H1 (cell line): ENCODE measurements around the gene KRT6C. TPM values are rescaled to one million over a fixed set of nuclear protein-coding genes. Genes with fewer than 3 reads are reported as not detected.

Experiments
- CTCF ChIA-PET: fragments of 300-600 bp; sonication (Branson Sonifier 250); formaldehyde crosslinking; loops from one replicate; lab custom pipeline; 2021; ENCODE audit not compliant: partially characterized antibody; lab: Charles Lee
- POLR2A ChIA-PET: fragments of 300-600 bp; sonication (Branson Sonifier 250); formaldehyde crosslinking; loops from one replicate; lab custom pipeline; 2021; ENCODE audit warnings: inconsistent platforms; ENCODE audit not compliant: partially characterized antibody; lab: Charles Lee
- DNase-seq, 2 experiments: peaks; one replicate each; pipeline versions ENCODE4 v3.0.0 to v3.0.0-alpha.2; 2010 to 2022; ENCODE audit warnings: low spot score in 2 of 2, low read depth in 1 of 2, mixed read lengths in 1 of 2
- FAIRE-seq: peaks from 2 replicates; lab custom pipeline; 2011; peaks lifted over from hg19 to GRCh38; lab: Jason Lieb, UNC
- H2AFZ ChIP-seq: 2 replicates; pipeline ENCODE4 v1.8.1; 2012; ENCODE audit warnings: low read length, inconsistent platforms
- H2AK5ac ChIP-seq: 2 replicates; pipeline ENCODE4 v1.6.1; 2013; ENCODE audit warnings: low read depth, low read length
- H2BK120ac ChIP-seq: replicated peaks from 2 replicates; pipeline ENCODE3; 2013; ENCODE audit warnings: low read depth, low read length, inconsistent platforms
- H2BK12ac ChIP-seq: 2 replicates; pipeline ENCODE4 v1.6.1; 2013; ENCODE audit warnings: low read depth, low read length
- H2BK15ac ChIP-seq: 2 replicates; pipeline ENCODE4 v1.6.1; 2013; ENCODE audit warnings: low read length
- H2BK20ac ChIP-seq: 2 replicates; pipeline ENCODE4 v1.6.1; 2013; ENCODE audit warnings: low read length
- H2BK5ac ChIP-seq: 2 replicates; pipeline ENCODE4 v1.6.1; 2013; ENCODE audit warnings: low read depth, low read length
- H3K14ac ChIP-seq: 2 replicates; pipeline ENCODE4 v1.6.1; 2013; ENCODE audit warnings: inconsistent platforms; ENCODE audit not compliant: insufficient read length
- H3K18ac ChIP-seq: 2 replicates; pipeline ENCODE4 v1.6.1; 2013; ENCODE audit warnings: low read length; ENCODE audit errors: extremely low read depth
- H3K23ac ChIP-seq: 2 replicates; pipeline ENCODE4 v1.6.1; 2013; ENCODE audit warnings: inconsistent platforms; ENCODE audit not compliant: insufficient read length
- H3K23me2 ChIP-seq: 2 replicates; pipeline ENCODE4 v1.6.1; 2013; ENCODE audit warnings: low read depth, low read length
- H3K27ac ChIP-seq: 2 replicates; pipeline ENCODE4 v1.6.1; 2011; ENCODE audit warnings: low read depth, low read length, inconsistent platforms
- H3K27me3 ChIP-seq, 4 experiments: replicated peaks in 1 of 4; 1 replicate in 1 of 4; 2 replicates in 3 of 4; pipeline versions ENCODE4 v1.6.1 to v1.8.1; 2011 to 2013; ENCODE audit warnings: low read length in 3 of 4, mild to moderate bottlenecking in 3 of 4, inconsistent platforms in 2 of 4, mixed read lengths in 2 of 4, moderate library complexity in 1 of 4; ENCODE audit not compliant: control insufficient read depth in 3 of 4, insufficient read depth in 3 of 4; ENCODE audit errors: extremely low read depth in 1 of 4
- H3K36me3 ChIP-seq, 4 experiments: 2 replicates each; pipeline versions ENCODE4 v1.6.1 to v1.8.1; 2011 to 2013; ENCODE audit warnings: mild to moderate bottlenecking in 4 of 4, low read length in 3 of 4, moderate library complexity in 2 of 4, control low read depth in 1 of 4, inconsistent platforms in 1 of 4; ENCODE audit not compliant: insufficient read depth in 4 of 4, control insufficient read depth in 2 of 4
- H3K4ac ChIP-seq: replicated peaks from 2 replicates; pipeline ENCODE3; 2013; ENCODE audit warnings: low read length, low read depth, mixed read lengths, inconsistent platforms; ENCODE audit not compliant: insufficient read length
- H3K4me1 ChIP-seq, 4 experiments: replicated peaks in 1 of 4; 1 replicate in 1 of 4; 2 replicates in 3 of 4; pipeline versions ENCODE4 v1.6.1 to v1.8.1; 2011 to 2013; ENCODE audit warnings: low read length in 3 of 4, inconsistent platforms in 2 of 4, mixed read lengths in 1 of 4; ENCODE audit not compliant: insufficient read depth in 4 of 4, control insufficient read depth in 3 of 4
- H3K4me2 ChIP-seq, 2 experiments: 2 replicates each; pipeline versions ENCODE4 v1.6.1 to v1.8.1; 2011 to 2013; ENCODE audit warnings: low read depth in 2 of 2, low read length in 2 of 2, control low read depth in 1 of 2, inconsistent platforms in 1 of 2, mild to moderate bottlenecking in 1 of 2; ENCODE audit not compliant: insufficient read depth in 1 of 2
- H3K4me3 ChIP-seq, 4 experiments: fragments of 200-600, 300-600 bp in 1 of 4; sonication (generic), shearing (Covaris generic), sonication (Bioruptor Twin) in 1 of 4; 2 replicates each; pipeline versions ENCODE4 v1.5.1 to v1.8.1; 2011 to 2016; ENCODE audit warnings: low read length in 4 of 4, low read depth in 3 of 4, control low read depth in 2 of 4, inconsistent platforms in 2 of 4, mild to moderate bottlenecking in 2 of 4, mixed read lengths in 1 of 4, moderate library complexity in 1 of 4; ENCODE audit not compliant: insufficient read depth in 2 of 4; ENCODE audit errors: extremely low read depth in 1 of 4
- H3K56ac ChIP-seq: replicated peaks from 2 replicates; pipeline ENCODE3; 2013; ENCODE audit warnings: low read depth, mild to moderate bottlenecking, mixed read lengths, low read length, inconsistent platforms; ENCODE audit not compliant: insufficient read length
- H3K79me1 ChIP-seq: 2 replicates; pipeline ENCODE4 v1.6.1; 2013; ENCODE audit warnings: low read depth, low read length, control low read depth
- H3K79me2 ChIP-seq, 2 experiments: 2 replicates each; pipeline versions ENCODE4 v1.6.1 to v1.8.1; 2012 to 2013; ENCODE audit warnings: low read length in 2 of 2, mild to moderate bottlenecking in 2 of 2, inconsistent platforms in 1 of 2; ENCODE audit not compliant: insufficient read depth in 2 of 2, control insufficient read depth in 1 of 2
- H3K9ac ChIP-seq, 4 experiments: replicated peaks in 1 of 4; 1 replicate in 1 of 4; 2 replicates in 3 of 4; pipeline versions ENCODE4 v1.6.1 to v1.8.1; 2011 to 2013; ENCODE audit warnings: low read depth in 3 of 4, low read length in 3 of 4, control low read depth in 2 of 4, mild to moderate bottlenecking in 2 of 4, moderate library complexity in 2 of 4, inconsistent platforms in 1 of 4; ENCODE audit errors: extremely low read depth in 1 of 4
- H3K9me3 ChIP-seq, 2 experiments: 2 replicates each; pipeline versions ENCODE4 v1.6.1 to v1.8.1; 2012 to 2013; ENCODE audit warnings: mild to moderate bottlenecking in 2 of 2, moderate library complexity in 2 of 2, control low read depth in 1 of 2, inconsistent platforms in 1 of 2, low read depth in 1 of 2, low read length in 1 of 2, mixed read lengths in 1 of 2; ENCODE audit not compliant: insufficient read depth in 2 of 2
- H4K20me1 ChIP-seq, 2 experiments: replicated peaks in 1 of 2; 2 replicates each; pipeline versions ENCODE3 to v1.8.1; 2011 to 2013; ENCODE audit warnings: inconsistent platforms in 2 of 2, low read length in 2 of 2, mild to moderate bottlenecking in 1 of 2; ENCODE audit not compliant: insufficient read depth in 2 of 2, control insufficient read depth in 1 of 2
- H4K5ac ChIP-seq: 2 replicates; pipeline ENCODE4 v1.6.1; 2013; ENCODE audit warnings: low read length, low read depth, mixed read lengths, inconsistent platforms; ENCODE audit not compliant: insufficient read length
- H4K8ac ChIP-seq: 2 replicates; pipeline ENCODE4 v1.8.0; 2013; ENCODE audit warnings: mild to moderate bottlenecking, moderate library complexity, low read length, inconsistent platforms; ENCODE audit not compliant: insufficient read depth; ENCODE audit errors: extremely low read depth
- H4K91ac ChIP-seq: replicated peaks from 2 replicates; pipeline ENCODE3; 2013; ENCODE audit warnings: low read length, mixed read lengths, inconsistent platforms; ENCODE audit not compliant: insufficient read length
- BCL11A ChIP-seq, 2 experiments: IDR thresholded peaks; one replicate each; pipeline ENCODE4 v1.6.1; 2011; ENCODE audit warnings: low read depth in 2 of 2, low read length in 2 of 2, mild to moderate bottlenecking in 2 of 2
- CHD1 ChIP-seq: IDR thresholded peaks from 2 replicates; pipeline ENCODE4 v1.6.1; 2012; ENCODE audit warnings: low read depth, low read length, improper control_type of control experiment
- CHD2 ChIP-seq: IDR thresholded peaks from 2 replicates; pipeline ENCODE4 v1.6.1; 2012; ENCODE audit warnings: low read length, improper control_type of control experiment
- EGR1 ChIP-seq: IDR thresholded peaks from 2 replicates; pipeline ENCODE4 v1.6.1; 2011; ENCODE audit warnings: low read depth, low read length, borderline replicate concordance
- GABPA ChIP-seq: IDR thresholded peaks from 2 replicates; pipeline ENCODE4 v1.6.1; 2011; ENCODE audit warnings: mild to moderate bottlenecking, low read length, moderate library complexity, borderline replicate concordance; ENCODE audit not compliant: insufficient read depth
- SIX5 ChIP-seq: IDR thresholded peaks from 2 replicates; pipeline ENCODE4 v1.6.1; 2011; ENCODE audit warnings: mild to moderate bottlenecking, low read depth, low read length
- TAF7 ChIP-seq: optimal IDR thresholded peaks from 2 replicates; pipeline ENCODE3; 2011; ENCODE audit warnings: low read depth, mild to moderate bottlenecking, inconsistent platforms, low read length, moderate library complexity, borderline replicate concordance
- WGBS, 2 experiments: shearing (Covaris generic) in 1 of 2; methylation state at CpG; one replicate each; pipeline versions ENCODE4 v1.1.6 to v1.1.7; 2013 to 2015; ENCODE audit warnings: low lambda C conversion rate in 2 of 2, mixed read lengths in 2 of 2, inconsistent platforms in 1 of 2, low coverage in 1 of 2, missing lambda C conversion rate in 1 of 2; ENCODE audit not compliant: insufficient replicate concordance in 2 of 2, insufficient coverage in 1 of 2, insufficient read length in 1 of 2; ENCODE audit errors: extremely low coverage in 1 of 2, missing lambda C conversion rate in 1 of 2; 5-methylcytosine and 5-hydroxymethylcytosine counted together
- polyA plus RNA-seq, 7 experiments: library from polyadenylated mRNA; depleted of rRNA in 3 of 7; stranded (reverse) in 5 of 7; unstranded in 2 of 7; fragments of >200 nt in 5 of 7; fragments of 200-250 nt in 2 of 7; gene quantifications; 1 replicate in 5 of 7; 2 replicates in 1 of 7; 4 replicates in 1 of 7; pipeline versions ENCODE4 v1.2.1 to v1.2.3, GENCODE V29; 2011 to 2013; ENCODE audit warnings: missing spikeins in 2 of 7, mixed read lengths in 2 of 7
- total RNA-seq: library from RNA; stranded (reverse); fragmentation: NEBNext Ultra II Directional; extraction: Animal tissue kit (Norgen Biotek cat#: 25700); gene quantifications from 2 replicates; pipeline ENCODE4 v1.2.1, GENCODE V29; 2021
- TF ChIP-seq, protein P1 (sequence below): IDR thresholded peaks from 2 replicates; pipeline ENCODE4 v1.6.1; 2011; ENCODE audit warnings: low read depth, mild to moderate bottlenecking, low read length; ENCODE audit not compliant: insufficient read depth
- TF ChIP-seq, protein P2 (sequence below): IDR thresholded peaks from 2 replicates; pipeline ENCODE4 v1.6.1; 2012; ENCODE audit warnings: low read length, inconsistent platforms

KRT6C gene
- total and polyA plus RNA-seq, 2 of the 8 experiments (the other 6 are each of a cell fraction or from before 2014, with no cell fraction given) = not detected

DNA sequence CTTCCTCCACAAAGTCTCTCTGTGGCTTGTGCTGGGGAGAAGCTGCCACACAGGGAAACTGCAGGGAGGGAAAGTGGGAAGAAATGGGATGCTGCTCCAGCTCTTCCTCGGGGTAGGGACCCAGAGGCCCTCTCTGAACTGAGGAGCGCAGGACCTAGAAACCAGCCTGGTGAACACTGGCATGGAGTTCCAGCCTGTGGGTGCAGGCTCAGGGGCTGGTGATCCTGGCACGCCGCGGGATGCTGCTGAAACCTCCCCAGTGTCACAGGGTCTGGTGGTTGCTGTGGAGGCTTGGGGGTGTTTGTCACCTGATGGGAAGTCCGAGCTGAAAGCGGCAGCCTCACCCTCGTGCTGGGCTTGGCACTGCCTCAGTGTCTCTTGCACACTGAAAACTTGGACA, 34.2 kb downstream of the KRT6C start:
- Histone ChIP-seq H3K9me3 (no peaks in the 10 kb centered on the region), H3K4ac (no peak overlapping the region), H3K9ac (no peak overlapping the region), H3K27me3 (no peaks in the 10 kb centered on the region; a peak in 2 of 7 replicates), H3K56ac (no peak overlapping the region), H3K27ac (no peak overlapping the region), H3K4me2 (no peak overlapping the region), H3K23ac (no peak overlapping the region), H3K23me2 (no peaks in the 10 kb centered on the region), H3K79me2 (no peaks in the 10 kb centered on the region), H4K91ac (no peak overlapping the region), H2BK12ac (no peak overlapping the region), H4K20me1 (no peaks in the 10 kb centered on the region), H3K4me3 (no peak overlapping the region), H2BK120ac (no peak overlapping the region), H3K79me1 (no peaks in the 10 kb centered on the region), H3K36me3 (no peaks in the 10 kb centered on the region), H2BK5ac (no peak overlapping the region), H2BK15ac (no peak overlapping the region), H3K18ac (no peak overlapping the region), H2AFZ (no peak overlapping the region), H4K5ac (no peak overlapping the region), H4K8ac (no peak overlapping the region), H2BK20ac (no peak overlapping the region), H3K4me1 (peaks cover 0 to 5% (median 3%) of the 10 kb centered on the region in 4 experiments; a peak in 3 of 7 replicates), H3K14ac (no peak overlapping the region), H2AK5ac (no peak overlapping the region)
- DNase-seq = no peak
- no peak for TF ChIP-seq BCL11A (IDR thresholded peaks at IDR 0.05; ENCODE audit: low read depth in 2 of 2, low read length in 2 of 2)
- no peak for TF ChIP-seq CHD1
- TF ChIP-seq, protein P1, sequence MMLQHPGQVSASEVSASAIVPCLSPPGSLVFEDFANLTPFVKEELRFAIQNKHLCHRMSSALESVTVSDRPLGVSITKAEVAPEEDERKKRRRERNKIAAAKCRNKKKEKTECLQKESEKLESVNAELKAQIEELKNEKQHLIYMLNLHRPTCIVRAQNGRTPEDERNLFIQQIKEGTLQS = no peak
- no peak for TF ChIP-seq EGR1
- no peak for TF ChIP-seq CHD2
- no peak for TF ChIP-seq SIX5
- no peak for TF ChIP-seq TAF7
- TF ChIP-seq, protein P2, sequence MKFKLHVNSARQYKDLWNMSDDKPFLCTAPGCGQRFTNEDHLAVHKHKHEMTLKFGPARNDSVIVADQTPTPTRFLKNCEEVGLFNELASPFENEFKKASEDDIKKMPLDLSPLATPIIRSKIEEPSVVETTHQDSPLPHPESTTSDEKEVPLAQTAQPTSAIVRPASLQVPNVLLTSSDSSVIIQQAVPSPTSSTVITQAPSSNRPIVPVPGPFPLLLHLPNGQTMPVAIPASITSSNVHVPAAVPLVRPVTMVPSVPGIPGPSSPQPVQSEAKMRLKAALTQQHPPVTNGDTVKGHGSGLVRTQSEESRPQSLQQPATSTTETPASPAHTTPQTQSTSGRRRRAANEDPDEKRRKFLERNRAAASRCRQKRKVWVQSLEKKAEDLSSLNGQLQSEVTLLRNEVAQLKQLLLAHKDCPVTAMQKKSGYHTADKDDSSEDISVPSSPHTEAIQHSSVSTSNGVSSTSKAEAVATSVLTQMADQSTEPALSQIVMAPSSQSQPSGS = no peak
- TF ChIP-seq GABPA = no peak
- WGBS, 2 experiments = 82% methylated on average over 8 of the region's 8 CpGs; no CpG with 5 or more reads in 1 of the 2 experiments
- ChIA-PET POLR2A (no interaction called here), CTCF (interaction anchor here (0.6 to 3.1 kb wide), 8 partner anchors 9 to 440 kb away, joined by 3 to 12 read pairs (median 4); no protein-coding TSS in a partner anchor)
- FAIRE-seq = no peak
